SIG-M5 (cell line): Measurements from ENCODE around the gene SLC25A21.
"Not testable (repeated sequence)": the region's sequence is repeated elsewhere in the genome, so short reads cannot be mapped to it uniquely, and the experiment has no call there.

Experiments
- DNase-seq: peaks from one replicate; lab custom pipeline; 2025; lab: John Stamatoyannopoulos, UW

SLC25A21 gene

GRCh38 chr14:36820901-36821300, 351.5 kb downstream of the SLC25A21 start:
- DNase-seq: no peak

DNA sequence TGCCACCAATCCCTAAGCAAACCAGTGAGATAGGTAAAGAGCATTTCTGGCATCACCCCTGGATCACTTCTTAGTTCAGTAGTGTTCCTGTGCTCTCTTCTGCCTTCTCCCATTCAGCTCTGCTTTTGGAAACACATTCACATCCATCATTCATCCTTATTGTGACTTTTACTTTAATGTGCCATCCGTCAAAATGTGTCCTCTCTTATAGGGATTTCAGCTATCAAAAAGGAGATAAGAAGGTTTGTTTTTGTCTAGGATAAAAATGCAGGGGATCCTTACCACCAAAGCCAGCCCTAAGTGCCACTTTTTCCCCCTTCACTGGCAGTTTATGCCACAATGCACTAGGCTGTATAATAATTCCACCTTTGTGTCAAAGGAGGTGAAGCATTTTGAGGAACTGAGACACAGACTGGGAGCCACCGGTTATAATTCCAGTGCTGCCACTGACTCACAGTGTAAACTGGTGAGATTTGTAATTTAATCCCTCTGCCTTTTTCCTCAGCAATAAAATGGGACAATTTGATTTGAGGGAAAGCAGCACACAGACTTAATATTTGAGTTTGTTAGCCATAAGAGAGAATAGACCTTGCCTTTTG, 352.2 kb downstream of the SLC25A21 start:
- no peak for DNase-seq

DNA sequence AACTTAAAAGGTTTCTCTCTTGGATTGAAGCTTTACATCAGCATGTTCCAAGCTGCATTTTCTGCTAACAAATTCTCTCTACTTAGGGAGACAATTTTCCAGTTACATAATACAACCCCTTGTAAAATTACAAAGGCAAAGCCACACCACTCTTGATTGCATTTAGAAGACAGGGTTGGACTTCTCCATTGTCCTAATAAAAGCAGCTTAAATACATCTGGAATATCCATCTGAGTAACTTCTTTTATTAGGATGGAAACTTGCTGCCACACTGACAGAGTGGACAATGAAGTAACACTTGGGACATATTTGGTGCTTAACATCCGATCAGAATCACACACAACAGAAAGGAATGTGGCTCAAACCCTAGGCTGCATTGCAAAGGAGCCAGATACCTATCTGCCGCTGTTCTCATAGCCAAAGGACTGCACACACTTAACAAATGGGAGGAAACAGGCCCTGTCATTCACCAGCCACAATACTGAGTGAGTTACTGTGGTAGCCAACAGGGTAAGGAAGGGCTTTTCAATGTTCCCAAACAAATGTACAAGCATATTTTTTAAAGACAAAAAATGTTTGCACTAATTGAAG, 353.5 kb downstream of the SLC25A21 start:
- DNase-seq: no peak

DNA sequence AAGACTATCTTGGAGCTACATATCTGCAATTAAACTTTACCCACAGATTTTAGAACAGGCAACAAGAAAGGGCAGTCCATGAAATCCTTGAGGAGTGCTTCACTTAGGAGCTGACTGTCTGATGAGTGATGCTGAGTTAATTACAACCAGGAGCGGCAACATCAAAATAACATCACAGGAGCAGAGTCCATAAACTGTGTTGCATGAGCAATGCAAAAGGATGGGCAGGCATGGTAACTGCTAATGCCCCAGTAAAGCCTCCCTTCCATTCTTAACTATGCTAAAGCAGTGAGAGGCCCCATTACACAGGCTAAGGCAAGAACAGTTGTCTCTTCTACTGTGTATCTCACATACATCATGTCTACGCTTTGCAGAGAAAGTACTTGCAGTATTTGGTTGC, 354.2 kb downstream of the SLC25A21 start:
- DNase-seq: no peak

DNA sequence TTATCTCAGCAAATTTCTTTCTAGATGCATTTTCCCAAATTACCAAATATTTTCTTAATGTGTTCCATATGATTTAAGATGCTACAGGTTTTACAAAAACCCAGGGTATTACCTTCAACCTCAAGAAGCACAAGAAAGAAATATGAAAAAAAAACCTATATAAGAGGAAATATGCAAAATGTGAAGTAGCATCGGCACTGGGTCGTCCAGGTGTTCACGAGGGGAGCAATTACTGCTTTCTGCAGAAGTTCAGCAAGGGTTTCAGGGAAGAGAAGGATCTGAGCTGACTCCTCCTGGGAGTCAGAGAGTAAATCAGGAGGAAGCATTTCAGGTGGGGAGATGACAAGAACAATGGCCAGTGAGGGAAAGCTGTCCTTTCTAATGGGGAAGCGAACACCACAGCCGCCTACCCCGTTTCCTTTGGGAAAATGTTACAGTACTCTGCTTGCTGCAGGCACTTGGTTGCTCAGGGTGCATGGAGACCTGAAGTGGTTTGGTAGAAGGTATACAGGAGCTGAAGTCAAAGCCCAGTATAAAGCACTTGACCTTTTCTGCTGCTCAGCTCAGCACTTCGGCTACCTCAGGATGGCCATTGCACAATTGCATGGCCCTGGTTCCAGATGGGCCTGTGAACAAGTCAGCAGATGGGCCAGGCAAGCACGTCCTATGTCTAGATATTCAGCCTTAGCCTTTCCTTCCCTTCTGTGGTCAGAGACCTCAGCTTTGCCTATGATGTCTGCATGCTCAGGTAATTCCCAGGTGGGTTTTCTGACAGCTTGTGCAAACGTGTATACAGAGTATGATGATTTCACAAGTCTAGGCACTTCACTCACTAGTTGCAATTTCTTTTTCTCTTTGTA, 355.1 kb downstream of the SLC25A21 start:
- DNase-seq: no peak

GRCh38 chr14:36816481-36816880, 355.9 kb downstream of the SLC25A21 start:
- DNase-seq: no peak

GRCh38 chr14:36814783-36815182, 357.6 kb downstream of the SLC25A21 start:
- DNase-seq: not testable (repeated sequence)

GRCh38 chr14:36810209-36810608, 362.2 kb downstream of the SLC25A21 start:
- DNase-seq: no peak

DNA sequence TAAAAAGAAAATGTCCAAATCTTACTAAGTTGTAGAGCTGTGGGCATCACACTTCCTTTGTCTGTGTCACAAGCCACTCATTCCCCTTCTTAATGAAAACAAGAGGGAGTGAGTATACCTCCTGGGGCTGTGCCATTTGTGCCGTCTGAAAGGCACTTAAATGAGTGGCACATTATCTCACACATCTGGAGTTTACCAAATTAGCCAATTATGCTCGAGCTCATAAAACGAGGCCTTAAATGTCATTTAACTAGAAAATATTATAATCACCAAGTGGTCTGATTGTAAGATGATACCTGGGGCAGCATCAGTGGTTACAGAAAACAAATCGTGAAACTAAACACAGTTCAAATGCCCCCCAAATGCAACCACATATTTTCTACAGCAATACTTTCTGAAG, 364.7 kb downstream of the SLC25A21 start:
- no peak for DNase-seq

GRCh38 chr14:36805131-36805559, 367.3 kb downstream of the SLC25A21 start:
- DNase-seq: no peak

- no peak for DNase-seq
Observed at GRCh38 chr14:36797634-36798033, 374.8 kb downstream of the SLC25A21 start.

DNA sequence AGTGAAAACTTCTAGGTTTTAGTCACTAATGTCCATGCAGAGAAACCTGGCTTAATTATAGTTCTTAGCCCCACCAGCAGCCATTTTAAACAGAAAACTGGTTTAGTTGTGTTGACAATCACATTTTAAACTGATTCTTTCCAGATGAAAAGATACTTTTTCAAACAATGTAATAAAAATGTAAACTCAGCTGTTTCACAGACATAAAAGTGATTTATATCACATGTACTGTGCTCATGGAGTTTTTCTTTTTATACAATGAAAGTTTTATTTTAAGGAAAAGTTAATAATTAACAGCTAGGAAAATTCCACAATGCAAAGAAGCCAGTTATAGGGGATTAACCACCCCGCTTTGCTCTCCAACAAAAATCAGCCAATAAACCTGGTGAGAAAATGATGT, 381.0 kb downstream of the SLC25A21 start:
- no peak for DNase-seq

- DNase-seq: no peak
Observed at GRCh38 chr14:36785511-36785910, 386.9 kb downstream of the SLC25A21 start.

DNA sequence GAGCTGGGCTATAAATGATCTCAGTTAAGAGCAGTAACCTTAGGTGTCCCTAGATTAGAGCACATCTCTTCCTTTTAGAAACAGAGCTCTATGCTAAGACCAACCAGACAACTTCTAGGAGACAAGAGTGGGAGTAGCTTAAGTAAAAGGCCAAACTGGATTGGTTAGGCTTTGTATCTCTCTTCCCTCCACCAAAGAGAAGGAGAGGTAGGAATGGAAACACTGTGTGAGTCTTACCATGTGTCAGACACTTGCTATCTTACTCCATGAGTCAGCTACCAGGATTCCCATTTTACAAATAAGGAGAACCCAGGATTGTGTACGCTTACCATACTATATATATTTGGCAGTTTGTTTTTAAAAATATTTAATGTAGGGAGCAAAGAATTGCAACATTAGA, 387.9 kb downstream of the SLC25A21 start:
- no peak for DNase-seq

DNA sequence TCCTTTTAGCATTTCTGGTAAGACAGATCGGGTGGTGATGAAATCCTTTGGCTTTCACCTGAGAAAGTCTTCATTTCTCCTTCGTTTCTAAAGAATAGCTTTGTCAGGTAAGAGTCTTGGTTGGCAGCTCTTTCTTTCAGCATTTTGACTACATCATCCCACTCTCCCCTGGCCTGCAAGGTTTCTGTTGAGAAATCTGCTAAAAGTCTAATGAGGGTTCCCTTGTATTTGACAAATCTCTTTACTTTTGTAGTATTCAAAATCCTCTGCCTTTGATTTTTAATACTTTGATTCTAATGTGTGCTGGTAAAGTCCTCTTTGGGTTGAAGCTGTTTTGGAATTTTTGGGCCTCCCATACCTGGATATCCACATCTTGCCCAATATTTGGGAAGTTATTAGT, 390.5 kb downstream of the SLC25A21 start:
- DNase-seq: no peak

DNA sequence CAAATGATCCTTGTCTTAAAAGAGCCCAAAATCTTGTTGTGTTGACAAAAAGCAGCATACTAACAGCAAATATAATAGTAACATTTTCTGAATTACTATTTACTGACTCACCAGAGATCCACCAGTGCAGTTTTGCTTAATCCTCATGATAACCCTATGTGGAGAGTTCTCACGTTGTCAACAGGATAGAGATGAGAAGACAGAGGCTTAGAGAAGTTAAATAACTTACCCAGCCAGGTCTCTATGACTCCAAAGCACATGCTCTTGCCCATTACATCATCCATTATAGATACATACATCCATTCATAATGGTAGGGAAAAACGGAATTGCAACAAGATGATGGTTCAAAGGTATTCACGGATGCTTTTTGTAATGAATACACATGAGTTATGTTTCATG, 398.8 kb downstream of the SLC25A21 start:
- no peak for DNase-seq

DNA sequence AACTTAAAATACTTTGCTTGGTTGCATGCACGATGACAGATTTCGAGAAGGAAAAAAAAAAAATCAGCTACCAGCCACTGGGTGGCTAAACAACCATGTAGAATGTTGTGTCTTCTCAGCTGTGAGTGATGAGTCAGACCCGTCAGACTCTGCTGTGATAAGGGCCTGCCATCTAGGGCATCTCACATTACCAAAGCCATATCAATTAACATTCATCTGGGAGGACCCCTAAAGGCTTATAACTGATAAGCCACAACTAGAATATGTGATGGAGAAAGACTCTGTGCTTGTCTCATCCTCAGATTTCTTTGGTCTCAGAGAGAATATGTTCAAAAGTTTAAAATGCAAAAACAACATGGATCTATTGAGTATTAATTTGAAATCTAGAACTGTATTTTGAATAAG, 399.3 kb downstream of the SLC25A21 start:
- no peak for DNase-seq

DNA sequence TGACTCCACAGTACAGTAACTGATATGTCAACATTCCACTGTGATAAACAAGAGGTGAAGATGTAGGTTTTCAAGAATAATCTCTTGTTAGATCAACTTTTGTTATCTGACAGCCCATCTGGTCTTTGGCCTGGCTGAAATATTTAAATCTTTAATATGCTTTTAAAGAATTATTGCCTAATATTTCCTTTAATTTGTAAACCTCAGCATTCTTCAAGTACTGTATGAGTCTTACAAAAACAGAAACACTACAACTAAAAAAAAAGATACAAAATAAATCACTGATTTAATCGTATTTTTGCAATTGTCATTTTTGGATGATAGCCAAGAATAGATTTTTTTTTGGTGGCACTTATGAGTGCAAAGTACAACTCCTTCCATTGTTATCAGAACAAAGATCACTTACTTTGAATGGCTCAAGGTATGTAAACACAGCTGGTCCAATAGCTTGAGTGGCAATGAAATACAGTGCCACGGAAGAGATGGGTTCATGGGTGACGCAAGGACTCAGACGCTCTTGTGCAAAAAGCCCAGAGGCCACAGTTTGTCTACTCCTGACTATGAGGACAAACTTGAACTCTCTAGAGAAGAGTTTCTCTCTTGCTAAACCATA, 401.3 kb downstream of the SLC25A21 start:
- no peak for DNase-seq

DNA sequence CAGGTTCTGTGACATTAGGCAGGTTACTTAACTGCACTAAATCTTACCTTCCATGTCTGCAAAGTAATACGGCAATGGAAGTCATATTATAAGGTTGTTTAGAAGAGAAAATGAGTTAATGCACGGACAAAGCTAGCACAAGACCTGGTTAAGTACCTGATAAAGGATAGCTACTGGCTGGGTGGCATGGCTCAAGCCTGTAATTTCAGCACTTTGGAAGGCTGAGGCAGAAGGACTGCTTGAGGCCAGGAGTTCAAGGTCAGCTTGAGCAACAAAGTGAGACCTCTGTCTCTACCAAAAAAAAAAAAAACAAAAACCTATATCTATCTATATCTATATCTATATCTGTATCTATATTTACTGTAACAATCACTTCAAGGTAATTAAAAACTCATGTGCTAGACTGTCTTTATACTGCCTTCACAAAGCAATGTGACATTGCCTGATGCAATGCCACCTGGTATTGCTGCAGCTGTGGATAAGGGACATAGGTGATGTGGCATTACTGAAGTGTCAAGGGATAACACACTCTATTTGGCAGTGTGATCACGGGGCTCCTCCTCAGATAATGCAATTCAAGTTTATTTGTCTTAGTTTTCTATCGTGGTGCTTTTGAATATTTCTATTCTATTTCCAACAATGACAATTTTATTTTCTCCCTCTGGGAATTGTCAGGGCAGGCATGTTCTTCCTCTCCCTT, 403.6 kb downstream of the SLC25A21 start:
- DNase-seq: no peak

- no peak for DNase-seq
Observed at GRCh38 chr14:36767603-36768281, 404.7 kb downstream of the SLC25A21 start.

- DNase-seq: no peak
Observed at GRCh38 chr14:36766974-36767373, 405.4 kb downstream of the SLC25A21 start.
